ENCODE results near the gene DZIP1.
A peak's percentile ranks its signal among the peaks of the same experiment; 100 is the strongest.

GRCh38 chr13:95676762-95677563 lies 32.5 kb upstream of the DZIP1 start, which contains the start of gene DNAJC3:
- TF ChIP-seq YY1 (IDR thresholded peaks at IDR 0.05; ENCODE audit: low read depth, low read length) = no peak
- TF ChIP-seq, protein P1, sequence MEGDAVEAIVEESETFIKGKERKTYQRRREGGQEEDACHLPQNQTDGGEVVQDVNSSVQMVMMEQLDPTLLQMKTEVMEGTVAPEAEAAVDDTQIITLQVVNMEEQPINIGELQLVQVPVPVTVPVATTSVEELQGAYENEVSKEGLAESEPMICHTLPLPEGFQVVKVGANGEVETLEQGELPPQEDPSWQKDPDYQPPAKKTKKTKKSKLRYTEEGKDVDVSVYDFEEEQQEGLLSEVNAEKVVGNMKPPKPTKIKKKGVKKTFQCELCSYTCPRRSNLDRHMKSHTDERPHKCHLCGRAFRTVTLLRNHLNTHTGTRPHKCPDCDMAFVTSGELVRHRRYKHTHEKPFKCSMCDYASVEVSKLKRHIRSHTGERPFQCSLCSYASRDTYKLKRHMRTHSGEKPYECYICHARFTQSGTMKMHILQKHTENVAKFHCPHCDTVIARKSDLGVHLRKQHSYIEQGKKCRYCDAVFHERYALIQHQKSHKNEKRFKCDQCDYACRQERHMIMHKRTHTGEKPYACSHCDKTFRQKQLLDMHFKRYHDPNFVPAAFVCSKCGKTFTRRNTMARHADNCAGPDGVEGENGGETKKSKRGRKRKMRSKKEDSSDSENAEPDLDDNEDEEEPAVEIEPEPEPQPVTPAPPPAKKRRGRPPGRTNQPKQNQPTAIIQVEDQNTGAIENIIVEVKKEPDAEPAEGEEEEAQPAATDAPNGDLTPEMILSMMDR (IDR thresholded peaks at IDR 0.05; ENCODE audit: control extremely low read depth in 1 of 3, insufficient read depth in 1 of 3, low read depth in 1 of 3, low read length in 3 of 3) = no peak
- TF ChIP-seq EZH2 (IDR thresholded peaks at IDR 0.05; ENCODE audit: low read depth, low read length, severe bottlenecking) = no peak
- no peak for TF ChIP-seq JUND (IDR thresholded peaks at IDR 0.05; ENCODE audit: low read length)
- TF ChIP-seq RAD21 (IDR thresholded peaks at IDR 0.05 in 1 of 2, conservative IDR thresholded peaks at IDR 0.05 in 1 of 2; ENCODE audit: low read depth in 2 of 2, low read length in 2 of 2) = no peak
- peak; percentile 58 to 77 for TF ChIP-seq POLR2A (IDR thresholded peaks at IDR 0.05; ENCODE audit: control extremely low read depth in 1 of 2, low read depth in 2 of 2, low read length in 2 of 2)
- TF ChIP-seq USF2 (IDR thresholded peaks at IDR 0.05; ENCODE audit: low read length) = 0 out of 2 replicates have a peak, but pooled peaks have one; percentile 8
- peak; percentile 61 for TF ChIP-seq NRF1 (IDR thresholded peaks at IDR 0.05; ENCODE audit: low read depth, low read length)
- TF ChIP-seq POLR2AphosphoS5 (IDR thresholded peaks at IDR 0.05; ENCODE audit: low read depth, low read length) = peak; percentile 68
- no peak for TF ChIP-seq SP2 (IDR thresholded peaks at IDR 0.05; ENCODE audit: low read length)
- TF ChIP-seq POU5F1 (IDR thresholded peaks at IDR 0.05; ENCODE audit: low read depth, low read length) = no peak
- no peak for TF ChIP-seq ATF3 (IDR thresholded peaks at IDR 0.05; ENCODE audit: insufficient read depth, low read depth, low read length)

Data from H1 (cell line).